Neural cell (in vitro differentiated cells): ENCODE measurements around the gene MLPH.

Experiments used
- EP300 ChIP-seq: fragments of 450-650 bp; conservative IDR thresholded peaks from 2 replicates; pipeline ENCODE4 v1.6.1; 2014; ENCODE audit warnings: antibody characterized with exemption, mild to moderate bottlenecking, moderate library complexity; ENCODE audit not compliant: poor library complexity, severe bottlenecking
- EZH2 ChIP-seq: fragments of 200-600, 300-800 bp; shearing (Covaris generic), sonication (generic); IDR thresholded peaks from 2 replicates; pipeline ENCODE4 v1.6.1; 2014; ENCODE audit warnings: antibody characterized with exemption, low read length, borderline replicate concordance, mild to moderate bottlenecking; ENCODE audit not compliant: insufficient read depth, poor library complexity, severe bottlenecking
- POLR2AphosphoS5 ChIP-seq: IDR thresholded peaks from 2 replicates; pipeline ENCODE4 v1.6.1; 2012
- TF ChIP-seq, protein P1 (sequence below): fragments of 450-650 bp; IDR thresholded peaks from 2 replicates; pipeline ENCODE4 v1.5.1; 2014; ENCODE audit warnings: antibody characterized with exemption, mild to moderate bottlenecking, moderate library complexity; ENCODE audit not compliant: poor library complexity, severe bottlenecking
- TF ChIP-seq, protein P2 (sequence below): IDR thresholded peaks from 2 replicates; pipeline ENCODE4 v1.6.1; 2012; ENCODE audit warnings: borderline replicate concordance

DNA sequence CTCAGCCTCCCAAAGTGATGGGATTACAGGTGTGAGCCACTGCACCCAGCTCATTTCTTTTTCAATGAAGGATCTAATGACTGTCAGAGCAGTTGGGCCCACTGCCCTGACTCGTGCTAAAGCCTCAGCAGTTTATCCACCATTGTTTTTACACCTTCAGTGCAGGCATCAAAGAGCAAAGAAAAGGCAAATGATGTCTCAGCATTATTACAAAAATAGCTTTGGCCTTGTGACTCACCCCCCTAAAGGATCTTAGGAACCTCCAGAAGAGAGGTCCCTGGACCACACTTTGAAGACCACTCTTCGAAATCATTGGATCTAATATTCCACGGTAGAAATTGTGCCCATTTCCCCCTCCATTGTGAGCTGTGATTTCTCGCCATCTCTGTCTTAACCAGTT lies 21.3 kb downstream of the MLPH start:
- TF ChIP-seq, protein P1, sequence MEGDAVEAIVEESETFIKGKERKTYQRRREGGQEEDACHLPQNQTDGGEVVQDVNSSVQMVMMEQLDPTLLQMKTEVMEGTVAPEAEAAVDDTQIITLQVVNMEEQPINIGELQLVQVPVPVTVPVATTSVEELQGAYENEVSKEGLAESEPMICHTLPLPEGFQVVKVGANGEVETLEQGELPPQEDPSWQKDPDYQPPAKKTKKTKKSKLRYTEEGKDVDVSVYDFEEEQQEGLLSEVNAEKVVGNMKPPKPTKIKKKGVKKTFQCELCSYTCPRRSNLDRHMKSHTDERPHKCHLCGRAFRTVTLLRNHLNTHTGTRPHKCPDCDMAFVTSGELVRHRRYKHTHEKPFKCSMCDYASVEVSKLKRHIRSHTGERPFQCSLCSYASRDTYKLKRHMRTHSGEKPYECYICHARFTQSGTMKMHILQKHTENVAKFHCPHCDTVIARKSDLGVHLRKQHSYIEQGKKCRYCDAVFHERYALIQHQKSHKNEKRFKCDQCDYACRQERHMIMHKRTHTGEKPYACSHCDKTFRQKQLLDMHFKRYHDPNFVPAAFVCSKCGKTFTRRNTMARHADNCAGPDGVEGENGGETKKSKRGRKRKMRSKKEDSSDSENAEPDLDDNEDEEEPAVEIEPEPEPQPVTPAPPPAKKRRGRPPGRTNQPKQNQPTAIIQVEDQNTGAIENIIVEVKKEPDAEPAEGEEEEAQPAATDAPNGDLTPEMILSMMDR: no peak
- no peak for TF ChIP-seq EZH2
- TF ChIP-seq EP300: no peak
- no peak for TF ChIP-seq POLR2AphosphoS5
- TF ChIP-seq, protein P2, sequence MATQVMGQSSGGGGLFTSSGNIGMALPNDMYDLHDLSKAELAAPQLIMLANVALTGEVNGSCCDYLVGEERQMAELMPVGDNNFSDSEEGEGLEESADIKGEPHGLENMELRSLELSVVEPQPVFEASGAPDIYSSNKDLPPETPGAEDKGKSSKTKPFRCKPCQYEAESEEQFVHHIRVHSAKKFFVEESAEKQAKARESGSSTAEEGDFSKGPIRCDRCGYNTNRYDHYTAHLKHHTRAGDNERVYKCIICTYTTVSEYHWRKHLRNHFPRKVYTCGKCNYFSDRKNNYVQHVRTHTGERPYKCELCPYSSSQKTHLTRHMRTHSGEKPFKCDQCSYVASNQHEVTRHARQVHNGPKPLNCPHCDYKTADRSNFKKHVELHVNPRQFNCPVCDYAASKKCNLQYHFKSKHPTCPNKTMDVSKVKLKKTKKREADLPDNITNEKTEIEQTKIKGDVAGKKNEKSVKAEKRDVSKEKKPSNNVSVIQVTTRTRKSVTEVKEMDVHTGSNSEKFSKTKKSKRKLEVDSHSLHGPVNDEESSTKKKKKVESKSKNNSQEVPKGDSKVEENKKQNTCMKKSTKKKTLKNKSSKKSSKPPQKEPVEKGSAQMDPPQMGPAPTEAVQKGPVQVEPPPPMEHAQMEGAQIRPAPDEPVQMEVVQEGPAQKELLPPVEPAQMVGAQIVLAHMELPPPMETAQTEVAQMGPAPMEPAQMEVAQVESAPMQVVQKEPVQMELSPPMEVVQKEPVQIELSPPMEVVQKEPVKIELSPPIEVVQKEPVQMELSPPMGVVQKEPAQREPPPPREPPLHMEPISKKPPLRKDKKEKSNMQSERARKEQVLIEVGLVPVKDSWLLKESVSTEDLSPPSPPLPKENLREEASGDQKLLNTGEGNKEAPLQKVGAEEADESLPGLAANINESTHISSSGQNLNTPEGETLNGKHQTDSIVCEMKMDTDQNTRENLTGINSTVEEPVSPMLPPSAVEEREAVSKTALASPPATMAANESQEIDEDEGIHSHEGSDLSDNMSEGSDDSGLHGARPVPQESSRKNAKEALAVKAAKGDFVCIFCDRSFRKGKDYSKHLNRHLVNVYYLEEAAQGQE: no peak
